Adrenal gland (tissue), 5 donors: Measurements from ENCODE around the gene RSF1.

Experiments
- CTCF ChIP-seq, 6 experiments: fragments of 450-650 bp in 4 of 6; fragments of 200-600 bp in 2 of 6; sonication (generic) in 1 of 6; IDR thresholded peaks; 1 replicate in 5 of 6; 2 replicates in 1 of 6; pipeline versions ENCODE4 v1.5.1 to v1.8.0; 2016 to 2021; ENCODE audit warnings: antibody characterized with exemption in 6 of 6, mild to moderate bottlenecking in 2 of 6, moderate library complexity in 1 of 6
- POLR2A ChIP-seq, 2 donors: fragments of 450-650 bp; IDR thresholded peaks; one replicate each; pipeline ENCODE4 v1.6.1; 2017; ENCODE audit warnings: antibody characterized with exemption in 2 of 2, mild to moderate bottlenecking in 2 of 2, moderate library complexity in 1 of 2
- donor health status: DM: no; HTN: no; CAD: no.

GRCh38 chr11:77806993-77807392 is 13.5 kb downstream of the RSF1 start:
- TF ChIP-seq CTCF (IDR thresholded peaks at IDR 0.05): no peak
- no peak for TF ChIP-seq POLR2A (IDR thresholded peaks at IDR 0.05)
